ENCODE measurements around the gene EPHB2.

Gene EPHB2

DNA sequence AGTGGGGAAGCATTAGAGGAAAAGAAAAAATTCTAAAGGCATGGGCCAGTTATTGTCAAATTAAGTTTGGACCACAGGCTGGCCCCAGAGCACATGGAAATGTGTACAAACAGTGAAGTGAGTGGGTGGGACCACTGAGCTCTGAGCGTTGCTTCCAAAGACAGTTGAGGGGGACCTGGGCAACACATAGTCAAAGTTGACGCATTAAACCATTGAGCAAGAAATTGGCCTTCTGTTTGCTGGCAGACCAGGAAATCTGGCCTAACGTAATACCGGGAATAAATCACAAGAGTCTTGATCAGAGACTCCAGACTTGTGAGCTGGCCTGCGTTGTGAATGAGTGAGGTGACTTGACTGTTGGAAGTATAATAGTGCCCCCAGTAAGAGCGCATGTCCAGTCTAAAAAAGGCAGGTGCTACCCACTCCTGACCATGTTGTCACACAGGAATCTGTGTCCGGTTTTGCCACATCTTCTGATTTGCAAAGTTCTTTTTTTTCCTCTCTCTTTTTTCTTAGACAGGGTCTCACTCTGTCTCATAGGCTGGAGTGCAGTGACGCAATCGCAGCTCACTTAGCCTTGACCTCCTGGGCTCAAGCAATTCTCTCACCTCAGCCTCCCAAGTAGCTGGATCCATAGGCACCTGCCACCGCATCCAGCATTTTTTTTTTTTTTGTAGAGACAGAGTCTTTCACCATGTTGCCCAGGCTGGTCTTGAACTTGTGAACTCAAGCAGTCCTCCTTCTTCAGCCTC is 10.7 kb downstream of the EPHB2 start:
- DNase-seq (ENCODE audit: extremely low read depth in 1 of 2, low read depth in 1 of 2) = no peak

GRCh38 chr1:22722901-22723550 is 12.4 kb downstream of the EPHB2 start:
- DNase-seq (ENCODE audit: extremely low read depth in 1 of 2, low read depth in 1 of 2) = no peak

- no peak for DNase-seq (ENCODE audit: extremely low read depth in 1 of 2, low read depth in 1 of 2)
Measured at GRCh38 chr1:22727873-22728272, 17.2 kb downstream of the EPHB2 start.

- DNase-seq (ENCODE audit: extremely low read depth in 1 of 2, low read depth in 1 of 2) = no peak
Measured at GRCh38 chr1:22728751-22729399, 18.2 kb downstream of the EPHB2 start.

DNA sequence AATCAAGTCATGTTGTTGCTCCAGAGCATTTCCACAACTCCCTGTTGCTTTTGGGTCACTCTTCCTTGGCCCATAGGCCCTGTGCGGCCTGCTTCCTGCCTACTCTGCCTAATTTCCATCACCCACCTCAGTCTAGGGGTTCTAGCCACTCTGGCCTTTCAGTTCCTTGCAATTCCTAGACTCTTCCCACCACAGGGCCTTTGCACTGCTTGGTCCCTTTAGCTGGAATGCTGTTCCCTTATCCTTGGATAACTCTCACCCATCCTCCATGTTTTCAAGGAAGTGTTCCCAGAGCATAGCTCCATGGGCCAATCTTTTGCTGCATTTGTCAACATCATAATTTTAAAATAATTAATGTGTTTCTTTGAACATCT is 18.7 kb downstream of the EPHB2 start:
- DNase-seq (ENCODE audit: extremely low read depth in 1 of 2, low read depth in 1 of 2) = no peak

DNA sequence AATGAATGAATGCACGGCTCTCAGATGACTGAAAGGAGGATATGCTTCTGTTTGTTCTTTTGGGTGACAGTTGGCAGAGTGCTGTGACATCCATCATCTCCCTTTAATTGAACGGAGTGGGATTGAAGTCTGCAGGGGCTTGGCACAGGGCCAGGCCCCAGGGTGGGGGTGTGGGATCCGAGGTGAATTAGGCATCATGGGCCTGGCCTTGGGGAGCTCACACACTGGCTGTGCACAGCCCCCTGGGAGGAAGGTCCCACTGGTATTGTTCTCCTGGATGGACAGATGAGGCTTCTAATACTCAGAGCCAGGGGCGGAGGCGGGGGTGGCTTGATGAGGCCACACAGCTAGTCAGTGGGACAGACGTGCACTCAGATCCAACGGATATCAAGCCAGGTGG is 19.3 kb downstream of the EPHB2 start:
- DNase-seq (ENCODE audit: extremely low read depth in 1 of 2, low read depth in 1 of 2) = no peak

DNA sequence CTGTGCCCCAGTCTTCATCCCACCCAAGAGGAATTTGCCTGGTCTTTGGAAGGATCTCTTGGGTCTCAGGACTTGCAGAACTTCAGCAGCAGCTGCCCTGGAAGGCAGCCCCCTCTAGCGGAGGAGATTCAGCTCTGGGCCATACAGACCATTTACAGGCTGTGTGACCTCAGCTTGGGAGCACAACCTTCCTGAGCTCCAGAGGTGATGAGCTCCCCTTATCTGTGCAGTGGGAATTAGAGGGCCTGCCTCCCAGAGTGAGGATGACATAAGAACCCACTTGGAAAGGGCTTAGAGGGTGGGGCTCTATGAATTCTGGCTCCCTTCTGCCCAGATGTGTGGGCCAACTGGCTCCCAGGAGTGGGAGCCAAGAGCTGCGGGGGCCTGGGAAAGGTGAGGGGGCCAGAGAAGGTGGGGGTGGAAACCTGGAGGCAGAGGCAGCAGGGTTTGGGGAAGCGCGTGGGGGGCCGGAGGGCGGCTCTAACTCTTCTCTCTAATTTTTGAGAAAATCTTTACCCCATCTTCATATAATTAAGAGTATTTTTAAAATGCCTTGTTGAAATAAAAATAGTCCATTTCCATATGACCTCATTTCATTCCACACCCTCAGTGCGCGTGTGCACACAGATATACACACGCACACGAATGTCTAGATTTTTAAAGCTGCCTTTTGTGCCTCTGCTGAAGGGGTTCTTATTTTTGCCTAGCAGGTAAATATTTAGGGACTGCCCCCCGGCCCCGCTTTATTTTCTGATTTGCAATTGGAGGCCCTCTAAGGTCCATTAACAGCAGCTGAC is 21.5 kb downstream of the EPHB2 start:
- no peak for DNase-seq (ENCODE audit: extremely low read depth in 1 of 2, low read depth in 1 of 2)

DNA sequence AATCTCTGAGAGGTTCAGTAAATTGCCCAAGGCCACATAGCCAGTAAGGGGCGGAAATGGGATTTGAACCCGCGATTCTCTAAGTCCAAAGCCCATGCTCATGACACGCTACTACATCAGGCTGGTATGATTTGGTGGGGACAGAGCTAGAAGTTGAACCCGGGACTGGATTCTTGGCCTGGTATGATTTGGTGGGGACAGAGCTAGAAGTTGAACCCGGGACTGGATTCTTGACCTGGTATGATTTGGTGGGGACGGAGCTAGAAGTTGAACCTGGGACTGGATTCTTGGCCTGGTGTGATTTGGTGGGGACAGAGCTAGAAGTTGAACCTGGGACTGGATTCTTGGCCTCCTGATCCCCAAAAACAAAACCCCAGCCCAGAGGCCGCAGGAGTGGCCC is 23.0 kb downstream of the EPHB2 start:
- no peak for DNase-seq (ENCODE audit: extremely low read depth in 1 of 2, low read depth in 1 of 2)

GRCh38 chr1:22736501-22737080 is 26.0 kb downstream of the EPHB2 start:
- no peak for DNase-seq (ENCODE audit: extremely low read depth in 1 of 2, low read depth in 1 of 2)

GRCh38 chr1:22737374-22738068 is 26.9 kb downstream of the EPHB2 start:
- DNase-seq (ENCODE audit: extremely low read depth in 1 of 2, low read depth in 1 of 2) = no peak

DNA sequence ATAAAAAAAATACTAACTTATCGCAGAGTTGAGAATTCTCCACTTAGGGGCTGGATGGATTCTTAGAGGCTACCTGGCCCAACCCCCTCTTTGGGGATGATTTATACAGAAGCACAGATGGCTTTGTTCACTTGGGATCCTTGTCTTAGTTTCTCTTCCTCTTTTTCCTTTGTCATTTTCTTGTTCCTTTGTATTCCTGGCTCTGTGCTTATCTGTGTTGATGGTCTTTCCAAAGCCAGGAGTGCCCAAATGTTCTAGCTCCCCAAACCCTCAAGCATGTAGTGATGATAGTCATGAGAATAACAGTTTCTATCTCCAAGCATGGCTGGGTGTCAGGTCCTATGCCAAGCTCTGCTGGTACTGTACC is 27.4 kb downstream of the EPHB2 start:
- no peak for DNase-seq (ENCODE audit: extremely low read depth in 1 of 2, low read depth in 1 of 2)

GRCh38 chr1:22738522-22738921 is 27.9 kb downstream of the EPHB2 start:
- DNase-seq (ENCODE audit: extremely low read depth in 1 of 2, low read depth in 1 of 2) = no peak

GRCh38 chr1:22739648-22740385 is 29.2 kb downstream of the EPHB2 start:
- no peak for DNase-seq (ENCODE audit: extremely low read depth in 1 of 2, low read depth in 1 of 2)

GRCh38 chr1:22741118-22741517 is 30.5 kb downstream of the EPHB2 start:
- no peak for DNase-seq (ENCODE audit: extremely low read depth in 1 of 2, low read depth in 1 of 2)

GRCh38 chr1:22745669-22746585 is 35.3 kb downstream of the EPHB2 start:
- DNase-seq (ENCODE audit: extremely low read depth in 1 of 2, low read depth in 1 of 2) = no peak

GRCh38 chr1:22747021-22747734 is 36.5 kb downstream of the EPHB2 start:
- no peak for DNase-seq (ENCODE audit: extremely low read depth in 1 of 2, low read depth in 1 of 2)

GRCh38 chr1:22747735-22748073 is 37.1 kb downstream of the EPHB2 start:
- DNase-seq (ENCODE audit: extremely low read depth in 1 of 2, low read depth in 1 of 2) = no peak

- DNase-seq (ENCODE audit: extremely low read depth in 1 of 2, low read depth in 1 of 2) = no peak
Measured at GRCh38 chr1:22749503-22749902, 38.9 kb downstream of the EPHB2 start.

Measured in stimulated activated CD8-positive, alpha-beta memory T cell treated with anti-CD3 and anti-CD28 coated beads, Interleukin-7, amount 100 ng/mL, for 48 hours (primary cell).